Stimulated activated CD4-positive, alpha-beta T cell treated with anti-CD3 and anti-CD28 coated beads, Interleukin-2, amount 100 ng/mL, for 48 hours (primary cell): Measurements from ENCODE around the gene CHGA.

ENCODE experiments used
- DNase-seq, 2 donors: peaks; one replicate each; pipeline ENCODE4 v3.0.0-alpha.2; 2020

The CHGA gene

GRCh38 chr14:92931681-92932447 lies 8.9 kb downstream of the CHGA start:
- no peak for DNase-seq

- DNase-seq = no peak
Observed at GRCh38 chr14:92932448-92933395, 9.8 kb downstream of the CHGA start.

DNA sequence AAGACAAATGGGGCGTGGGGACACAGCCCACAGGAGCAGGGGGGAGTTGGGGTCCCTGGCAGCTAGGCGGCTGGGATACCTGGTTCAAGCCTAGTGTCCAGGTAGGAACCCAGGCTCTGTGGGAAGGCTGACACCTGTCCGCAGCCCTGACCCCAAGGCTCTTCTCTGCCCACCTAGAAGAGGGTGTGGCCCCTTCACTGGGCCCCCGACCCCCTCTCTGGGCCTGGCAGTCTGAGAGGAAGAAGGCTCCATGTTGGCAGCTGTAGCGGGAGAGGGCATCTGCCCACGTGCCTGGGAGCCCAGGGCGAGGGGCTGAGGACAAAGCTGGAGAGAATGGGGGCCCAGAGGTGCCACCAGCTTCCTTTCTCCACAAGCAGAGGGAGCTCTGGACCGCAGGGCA lies 10.5 kb downstream of the CHGA start:
- DNase-seq = no peak

DNA sequence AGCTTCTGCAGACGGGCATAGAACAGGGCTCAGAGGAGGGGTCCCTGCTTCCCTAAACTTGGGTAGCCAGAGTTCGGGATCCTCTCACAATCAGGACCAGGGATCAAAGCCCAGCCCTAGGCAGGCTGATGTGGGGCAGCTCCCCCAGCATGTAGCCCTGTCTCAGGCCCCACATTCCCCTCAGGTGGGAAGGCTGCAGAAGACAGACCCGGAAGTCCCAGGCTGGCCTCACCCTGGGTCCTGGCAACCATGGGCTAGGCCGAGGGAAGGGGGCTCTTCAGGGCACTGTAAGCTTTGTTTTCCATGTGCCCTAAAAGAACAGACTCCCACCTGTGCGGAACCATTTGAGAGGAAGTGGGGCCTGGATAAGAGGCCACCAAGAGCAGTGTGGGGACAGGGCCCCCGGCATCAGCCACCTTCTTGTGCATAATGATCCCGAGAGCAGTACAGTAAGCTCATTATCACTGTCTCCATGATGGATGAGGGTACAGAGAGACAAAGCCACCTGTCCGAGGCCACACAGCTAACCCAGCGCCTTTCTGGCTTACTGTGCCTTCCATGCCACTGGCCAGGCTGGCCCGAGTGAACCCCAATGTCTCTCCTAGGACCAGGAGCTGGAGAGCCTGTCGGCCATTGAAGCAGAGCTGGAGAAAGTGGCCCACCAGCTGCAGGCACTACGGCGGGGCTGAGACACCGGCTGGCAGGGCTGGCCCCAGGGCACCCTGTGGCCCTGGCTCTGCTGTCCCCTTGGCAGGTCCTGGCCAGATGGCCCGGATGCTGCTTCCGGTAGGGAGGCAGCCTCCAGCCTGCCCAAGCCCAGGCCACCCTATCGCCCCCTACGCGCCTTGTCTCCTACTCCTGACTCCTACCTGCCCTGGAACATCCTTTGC lies 11.5 kb downstream of the CHGA start:
- no peak for DNase-seq

DNA sequence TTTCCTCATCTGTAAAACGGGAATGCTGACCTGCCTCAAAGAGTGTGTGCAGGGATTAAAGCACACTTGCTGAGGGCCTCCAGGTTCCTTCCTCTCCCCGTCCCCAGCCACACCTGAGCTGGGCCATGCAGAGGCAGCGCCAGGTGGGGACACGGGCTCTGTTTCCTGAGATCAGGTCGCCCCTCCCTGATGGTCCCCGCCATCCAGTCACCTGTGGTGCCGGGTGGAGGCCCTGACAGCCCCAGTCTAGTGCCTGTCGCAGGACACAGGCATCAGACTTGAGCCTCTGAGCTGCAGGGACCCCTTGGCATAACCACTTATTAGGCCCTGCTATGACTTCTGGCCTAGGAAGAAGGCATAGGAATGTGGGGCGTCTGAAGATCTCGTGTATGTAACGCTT lies 12.5 kb downstream of the CHGA start:
- DNase-seq = no peak

- no peak for DNase-seq
Observed at GRCh38 chr14:92936085-92936484, 13.1 kb downstream of the CHGA start.

GRCh38 chr14:92937051-92937937 lies 14.3 kb downstream of the CHGA start:
- no peak for DNase-seq

- DNase-seq = no peak
Observed at GRCh38 chr14:92938235-92938875, 15.4 kb downstream of the CHGA start.

- no peak for DNase-seq
Observed at GRCh38 chr14:92938890-92939671, 16.1 kb downstream of the CHGA start.

DNA sequence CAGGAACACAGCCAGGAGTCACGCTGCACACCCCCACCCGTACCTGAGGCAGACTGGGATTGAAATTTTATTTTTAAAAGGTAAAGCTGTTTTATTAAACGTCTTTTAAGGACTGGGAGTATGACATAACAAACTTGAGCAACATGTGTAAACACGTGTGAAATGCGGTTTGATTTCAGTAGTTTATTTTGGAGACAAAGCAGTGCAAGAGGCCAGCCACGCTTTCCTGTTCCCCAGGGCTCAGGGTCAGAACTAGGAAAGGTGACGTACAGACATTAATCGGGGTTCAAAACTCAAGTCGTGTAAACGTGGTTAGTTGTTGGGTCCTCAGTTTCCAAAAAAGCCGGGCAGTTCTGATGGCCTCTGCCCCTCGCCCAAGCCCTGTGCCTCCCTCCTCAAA lies 16.7 kb downstream of the CHGA start:
- DNase-seq = no peak

- no peak for DNase-seq
Observed at GRCh38 chr14:92940543-92940942, 17.6 kb downstream of the CHGA start.

- no peak for DNase-seq
Observed at GRCh38 chr14:92941531-92941930, 18.6 kb downstream of the CHGA start.

- no peak for DNase-seq
Observed at GRCh38 chr14:92942136-92942535, 19.2 kb downstream of the CHGA start.

- no peak for DNase-seq
Observed at GRCh38 chr14:92942576-92942975, 19.6 kb downstream of the CHGA start.

GRCh38 chr14:92942976-92943710 lies 20.2 kb downstream of the CHGA start:
- DNase-seq = no peak

GRCh38 chr14:92943855-92944570 lies 21.1 kb downstream of the CHGA start:
- DNase-seq = no peak

- no peak for DNase-seq
Observed at GRCh38 chr14:92944976-92945375, 22.0 kb downstream of the CHGA start.

DNA sequence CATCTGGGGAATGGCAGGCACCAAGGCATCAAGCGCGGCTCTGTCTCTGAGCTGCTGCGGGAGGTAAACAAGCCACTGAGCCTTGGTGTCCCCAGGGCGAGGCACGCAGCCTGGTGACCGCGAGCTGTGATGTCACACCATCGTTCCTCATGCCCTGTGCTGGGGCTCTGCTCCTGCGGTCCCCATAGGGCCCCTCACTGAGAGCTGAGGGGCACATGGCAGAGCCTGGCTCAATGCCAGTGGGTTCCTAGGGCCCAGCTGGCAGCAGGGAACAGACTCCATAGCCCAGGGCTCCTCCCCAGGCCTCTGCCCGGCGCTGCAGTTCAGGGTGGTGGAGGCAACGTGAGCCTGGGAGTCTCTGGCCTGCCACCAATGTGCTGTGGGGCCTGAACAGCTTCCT lies 22.6 kb downstream of the CHGA start:
- DNase-seq = no peak
